Esophagus muscularis mucosa (tissue), 4 donors: ENCODE data around the gene PDE4D. TPM values are rescaled to one million over a fixed set of nuclear protein-coding genes. Genes with fewer than 3 reads are reported as not detected.

Experiments
- DNase-seq: peaks from one replicate; pipeline ENCODE4 v3.0.0-alpha.2; 2017; ENCODE audit errors: extremely low spot score
- H3K27ac ChIP-seq, 4 donors: fragments of 200-600 bp; sonication (generic); replicated peaks in 1 of 4; 1 replicate in 3 of 4; 2 replicates in 1 of 4; pipeline ENCODE4 v1.5.1; 2016 to 2019; ENCODE audit warnings: mild to moderate bottlenecking in 1 of 4
- H3K27me3 ChIP-seq, 4 donors: fragments of 200-600 bp; sonication (generic); one replicate each; pipeline versions ENCODE4 v1.5.1 to v1.6.0; 2016 to 2019
- H3K36me3 ChIP-seq, 4 donors: fragments of 200-600 bp; sonication (generic); one replicate each; pipeline ENCODE4 v1.5.1; 2016 to 2019
- H3K4me1 ChIP-seq, 4 donors: fragments of 200-600 bp; sonication (generic); one replicate each; pipeline ENCODE4 v1.5.1; 2016 to 2019
- H3K4me3 ChIP-seq, 4 donors: fragments of 200-600 bp; sonication (generic); 1 replicate in 2 of 4; 2 replicates in 2 of 4; pipeline ENCODE4 v1.5.1; 2016 to 2019; ENCODE audit warnings: mild to moderate bottlenecking in 4 of 4, moderate library complexity in 1 of 4
- H3K9me3 ChIP-seq, 4 donors: fragments of 200-600 bp; sonication (generic); 1 replicate in 3 of 4; 2 replicates in 1 of 4; pipeline ENCODE4 v1.5.1; 2016 to 2019
- EP300 ChIP-seq: sonication (generic); formaldehyde crosslinking; IDR thresholded peaks from one replicate; pipeline ENCODE4 v1.6.1; 2017; ENCODE audit warnings: antibody characterized with exemption
- POLR2A ChIP-seq: fragments of 450-650 bp; IDR thresholded peaks from one replicate; pipeline ENCODE4 v1.6.1; 2017; ENCODE audit warnings: antibody characterized with exemption, moderate library complexity, mild to moderate bottlenecking, low read depth
- POLR2AphosphoS5 ChIP-seq, 2 donors: sonication (generic); formaldehyde crosslinking; IDR thresholded peaks; one replicate each; pipeline ENCODE4 v1.6.1; 2017; ENCODE audit warnings: antibody characterized with exemption in 2 of 2
- WGBS: methylation state at CpG from one replicate; pipeline ENCODE4 v1.1.5; 2018; 5-methylcytosine and 5-hydroxymethylcytosine counted together
- intact Hi-C: fragments of 100-400 bp; cut with DNase I; formaldehyde crosslinking; loops from one replicate; pipeline ENCODE4 v1.15.1; 2023
- total RNA-seq, 4 donors: library from RNA; depleted of rRNA; stranded (reverse); fragments of >200 nt; gene quantifications; one replicate each; pipeline versions ENCODE4 v1.1.0 to v1.2.1, GENCODE V29; 2016
- TF ChIP-seq, protein P1 (sequence below), 3 experiments: fragments of 200-600 bp in 2 of 3; fragments of 450-650 bp in 1 of 3; sonication (generic) in 2 of 3; IDR thresholded peaks; one replicate each; pipeline ENCODE4 v1.5.1; 2017 to 2019; ENCODE audit warnings: antibody characterized with exemption in 3 of 3, mild to moderate bottlenecking in 2 of 3, moderate library complexity in 1 of 3

Gene PDE4D
- total RNA-seq, 4 donors from 2014 or later, result 39.2 to 87.0 (median 50.2) TPM

DNA sequence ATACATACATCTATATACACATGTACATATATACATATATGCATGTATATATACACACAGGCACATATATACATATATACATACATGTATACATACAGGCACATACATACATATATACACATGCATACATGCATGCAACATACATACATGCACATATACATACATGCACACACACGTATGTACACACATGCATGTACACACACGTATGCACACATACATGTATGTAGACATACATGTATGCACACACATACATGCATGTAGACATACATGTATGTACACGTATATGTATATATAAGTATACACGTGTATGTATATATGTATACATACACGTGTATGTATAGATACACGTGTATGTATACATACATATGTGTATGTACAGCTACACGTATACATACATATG is 693.7 kb downstream of the PDE4D start:
- Histone ChIP-seq H3K4me3 (no peak overlapping the region), H3K27ac (no peak overlapping the region), H3K27me3 (no peaks in the 10 kb centered on the region), H3K36me3 (no peaks in the 10 kb centered on the region), H3K4me1 (peaks cover 2 to 30% (median 15%) of the 10 kb centered on the region in 4 donors), H3K9me3 (no peaks in the 10 kb centered on the region)
- TF ChIP-seq EP300 (no peak), POLR2AphosphoS5 (IDR thresholded peaks at IDR 0.05) (peak in 1 of 2 donors; percentile 80)
- DNase-seq, result no peak
- 79% methylated on average over 7 of the region's 7 CpGs for WGBS
- intact Hi-C loops, result no loop called here

DNA sequence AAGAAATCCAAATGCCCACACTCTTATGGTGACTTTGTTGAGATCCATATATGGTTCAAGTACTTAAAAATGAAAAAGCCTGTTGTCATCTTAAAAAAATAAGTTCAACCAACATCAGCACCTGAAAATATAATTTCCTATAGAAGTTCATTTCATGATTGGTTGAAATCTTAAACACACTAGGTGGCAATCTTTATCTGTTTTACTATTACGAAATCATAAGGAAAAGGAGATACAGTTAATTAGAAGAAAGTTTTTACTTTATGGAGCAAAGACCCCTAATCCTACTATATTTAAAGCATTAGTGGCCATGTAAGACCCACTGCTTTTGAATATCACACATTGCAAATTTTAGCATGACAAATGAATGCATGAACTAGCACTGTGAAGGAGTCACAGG is 694.7 kb downstream of the PDE4D start:
- Histone ChIP-seq H3K9me3 (no peaks in the 10 kb centered on the region), H3K4me3 (no peak overlapping the region), H3K27me3 (no peaks in the 10 kb centered on the region), H3K4me1 (peaks cover 0 to 32% (median 10%) of the 10 kb centered on the region in 4 donors), H3K36me3 (no peaks in the 10 kb centered on the region), H3K27ac (peak overlapping the region in 3 of 4 donors; percentile 16 to 42 (median 18))
- intact Hi-C loops, result no loop called here
- no peak for DNase-seq
- TF ChIP-seq POLR2A (no peak), EP300 (no peak), POLR2AphosphoS5 (IDR thresholded peaks at IDR 0.05) (no peak)
- TF ChIP-seq, protein P1, sequence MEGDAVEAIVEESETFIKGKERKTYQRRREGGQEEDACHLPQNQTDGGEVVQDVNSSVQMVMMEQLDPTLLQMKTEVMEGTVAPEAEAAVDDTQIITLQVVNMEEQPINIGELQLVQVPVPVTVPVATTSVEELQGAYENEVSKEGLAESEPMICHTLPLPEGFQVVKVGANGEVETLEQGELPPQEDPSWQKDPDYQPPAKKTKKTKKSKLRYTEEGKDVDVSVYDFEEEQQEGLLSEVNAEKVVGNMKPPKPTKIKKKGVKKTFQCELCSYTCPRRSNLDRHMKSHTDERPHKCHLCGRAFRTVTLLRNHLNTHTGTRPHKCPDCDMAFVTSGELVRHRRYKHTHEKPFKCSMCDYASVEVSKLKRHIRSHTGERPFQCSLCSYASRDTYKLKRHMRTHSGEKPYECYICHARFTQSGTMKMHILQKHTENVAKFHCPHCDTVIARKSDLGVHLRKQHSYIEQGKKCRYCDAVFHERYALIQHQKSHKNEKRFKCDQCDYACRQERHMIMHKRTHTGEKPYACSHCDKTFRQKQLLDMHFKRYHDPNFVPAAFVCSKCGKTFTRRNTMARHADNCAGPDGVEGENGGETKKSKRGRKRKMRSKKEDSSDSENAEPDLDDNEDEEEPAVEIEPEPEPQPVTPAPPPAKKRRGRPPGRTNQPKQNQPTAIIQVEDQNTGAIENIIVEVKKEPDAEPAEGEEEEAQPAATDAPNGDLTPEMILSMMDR (IDR thresholded peaks at IDR 0.05), result no peak
- 84% methylated on average over 1 of the region's 1 CpG for WGBS

DNA sequence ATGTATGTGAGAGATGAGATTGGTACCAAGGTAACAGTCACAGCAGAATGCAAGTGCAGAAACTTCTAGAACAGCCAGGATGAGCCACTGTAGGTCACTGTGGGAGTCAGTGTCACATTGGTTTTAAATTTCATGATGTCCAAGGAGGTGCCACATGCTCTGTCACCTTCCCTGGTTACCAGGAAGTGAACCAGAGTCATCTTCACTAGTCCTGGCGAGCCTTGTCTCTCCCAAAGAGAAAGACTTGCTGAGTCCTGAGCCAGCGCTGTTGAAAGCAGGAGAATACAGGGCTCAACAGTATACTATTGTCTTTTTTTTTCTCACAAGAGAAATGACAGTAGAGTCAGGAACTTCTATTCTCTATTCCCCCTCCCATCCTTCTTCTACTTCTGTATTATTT is 695.2 kb downstream of the PDE4D start:
- intact Hi-C loops, result no loop called here

DNA sequence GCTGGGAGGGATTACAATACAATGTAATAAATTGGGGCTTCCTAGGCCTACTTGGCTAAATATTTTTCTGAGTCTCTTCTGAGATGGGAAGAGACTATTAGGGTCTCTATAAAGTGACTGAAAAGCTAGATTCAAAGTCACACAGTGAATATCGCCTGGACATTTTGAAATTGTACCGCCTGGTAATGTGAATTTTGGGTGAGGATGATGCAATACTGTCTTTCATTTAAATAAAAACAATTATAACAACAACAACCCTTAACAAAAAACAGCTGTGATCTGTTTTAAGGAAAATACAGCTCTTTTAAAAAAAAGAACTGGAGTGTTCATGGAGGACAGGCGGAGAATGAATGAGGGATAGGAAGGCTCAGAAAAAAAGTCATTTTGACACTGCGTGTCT is 695.6 kb downstream of the PDE4D start:
- no peak overlapping the region for H3K4me3 ChIP-seq
- peak overlapping the region in 3 of 4 donors; percentile 16 to 42 (median 18) for H3K27ac ChIP-seq
- 65% methylated on average over 4 of the region's 4 CpGs for WGBS
- H3K27me3 ChIP-seq, result no peaks in the 10 kb centered on the region
- H3K4me1 ChIP-seq, result peaks cover 0 to 35% (median 13%) of the 10 kb centered on the region in 4 donors
- DNase-seq, result no peak
- TF ChIP-seq POLR2AphosphoS5 (IDR thresholded peaks at IDR 0.05) (no peak), POLR2A (no peak), EP300 (no peak)
- TF ChIP-seq, protein P1 (IDR thresholded peaks at IDR 0.05), result no peak
- H3K9me3 ChIP-seq, result no peaks in the 10 kb centered on the region
- intact Hi-C loops, result no loop called here
- no peaks in the 10 kb centered on the region for H3K36me3 ChIP-seq

More for the DNA sequence above, 695.2 kb downstream of the PDE4D start:
- TF ChIP-seq, protein P1 (IDR thresholded peaks at IDR 0.05), result no peak
- TF ChIP-seq POLR2A (no peak), POLR2AphosphoS5 (IDR thresholded peaks at IDR 0.05) (no peak), EP300 (no peak)
- DNase-seq, result no peak
- H3K4me3 ChIP-seq, result no peak overlapping the region
- H3K27me3 ChIP-seq, result no peaks in the 10 kb centered on the region
- no peaks in the 10 kb centered on the region for H3K36me3 ChIP-seq
- peaks cover 0 to 35% (median 13%) of the 10 kb centered on the region in 4 donors for H3K4me1 ChIP-seq
- WGBS, result 90% methylated on average over 2 of the region's 2 CpGs
- H3K9me3 ChIP-seq, result no peaks in the 10 kb centered on the region
- peak overlapping the region in 3 of 4 donors; percentile 16 to 42 (median 18) for H3K27ac ChIP-seq

DNA sequence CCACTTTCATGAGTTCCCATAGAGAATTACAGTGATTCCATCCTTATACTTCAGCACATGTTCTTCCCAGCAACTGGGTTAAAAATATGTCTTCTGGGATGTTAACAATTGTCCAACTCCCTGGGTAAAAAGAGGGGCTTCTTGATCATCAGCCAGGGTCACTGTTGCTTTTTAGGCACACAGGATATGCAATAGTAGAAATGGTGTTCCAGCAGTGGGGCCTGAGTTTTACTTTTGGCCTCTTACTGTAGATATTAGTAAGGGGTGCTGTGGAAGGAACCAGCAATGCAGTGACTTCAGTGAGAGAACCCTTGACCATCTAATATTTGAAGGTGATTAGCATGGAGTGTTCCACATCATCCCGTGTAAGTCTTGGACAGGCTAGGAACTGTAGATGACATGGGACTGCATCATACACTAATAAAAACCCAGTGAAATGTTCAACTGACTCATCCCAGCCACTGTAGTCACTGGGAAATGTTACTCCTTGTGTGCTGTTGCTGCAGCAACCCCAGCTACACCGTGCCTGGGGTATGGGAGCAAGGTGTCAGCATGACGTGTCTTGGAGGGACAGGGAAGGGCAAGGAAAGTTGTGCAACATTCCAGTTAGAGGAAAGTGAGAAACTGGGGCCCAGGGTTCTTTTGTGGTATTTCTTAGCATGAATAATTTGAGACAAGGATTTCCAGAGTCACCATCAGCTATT is 699.8 kb downstream of the PDE4D start:
- Histone ChIP-seq H3K27ac (peak overlapping the region in 3 of 4 donors; percentile 2 to 37 (median 28)), H3K9me3 (no peaks in the 10 kb centered on the region), H3K4me3 (no peak overlapping the region), H3K4me1 (peaks cover 4 to 45% (median 20%) of the 10 kb centered on the region in 4 donors), H3K27me3 (no peaks in the 10 kb centered on the region), H3K36me3 (no peaks in the 10 kb centered on the region)
- 53% methylated on average over 3 of the region's 3 CpGs for WGBS
- intact Hi-C loops, result loop anchor here (5.0 kb wide), 1 partner anchor 84 kb away; no protein-coding TSS in a partner anchor
- no peak for DNase-seq
- TF ChIP-seq EP300, result no peak
- no peak for TF ChIP-seq POLR2A
- peak; percentile 49 to 66 for TF ChIP-seq POLR2AphosphoS5 (IDR thresholded peaks at IDR 0.05)
- TF ChIP-seq, protein P1 (IDR thresholded peaks at IDR 0.05), result no peak
